BE2C (cell line): ENCODE measurements around the gene HIBCH.
"Not testable (repeated sequence)": the region's sequence is repeated elsewhere in the genome, so short reads cannot be mapped to it uniquely, and the experiment has no call there.

Source experiments
- DNase-seq: peaks from one replicate; pipeline ENCODE4 v3.0.0-alpha.2; 2020
- H3K27me3 ChIP-seq: fragments of 250-450 bp; sonication (Bioruptor Pico); 2 replicates; pipeline ENCODE4 v1.5.1; 2020; ENCODE audit warnings: mild to moderate bottlenecking
- H3K36me3 ChIP-seq: fragments of 250-450 bp; sonication (Bioruptor Pico); 2 replicates; pipeline ENCODE4 v1.5.1; 2020; ENCODE audit warnings: mild to moderate bottlenecking
- H3K4me1 ChIP-seq: fragments of 250-450 bp; sonication (Bioruptor Pico); 2 replicates; pipeline ENCODE4 v1.5.1; 2020
- H3K4me3 ChIP-seq: 2 replicates; pipeline ENCODE4 v1.5.1; 2011; ENCODE audit warnings: low read depth, low read length
- H3K9me3 ChIP-seq: fragments of 250-450 bp; sonication (Bioruptor Pico); 2 replicates; pipeline ENCODE4 v1.5.1; 2020
- CTCF ChIP-seq: IDR thresholded peaks from 2 replicates; pipeline ENCODE4 v1.5.1; 2012; ENCODE audit warnings: mild to moderate bottlenecking, low read depth, low read length

HIBCH gene

GRCh38 chr2:190318514-190318913 is 1.1 kb downstream of the HIBCH start:
- Histone ChIP-seq H3K4me3 (peak overlapping the region; percentile 96), H3K36me3 (no peaks in the 10 kb centered on the region), H3K27me3 (no peaks in the 10 kb centered on the region), H3K9me3 (no peaks in the 10 kb centered on the region), H3K4me1 (no peaks in the 10 kb centered on the region)
- TF ChIP-seq CTCF, result no peak
- DNase-seq, result no peak

DNA sequence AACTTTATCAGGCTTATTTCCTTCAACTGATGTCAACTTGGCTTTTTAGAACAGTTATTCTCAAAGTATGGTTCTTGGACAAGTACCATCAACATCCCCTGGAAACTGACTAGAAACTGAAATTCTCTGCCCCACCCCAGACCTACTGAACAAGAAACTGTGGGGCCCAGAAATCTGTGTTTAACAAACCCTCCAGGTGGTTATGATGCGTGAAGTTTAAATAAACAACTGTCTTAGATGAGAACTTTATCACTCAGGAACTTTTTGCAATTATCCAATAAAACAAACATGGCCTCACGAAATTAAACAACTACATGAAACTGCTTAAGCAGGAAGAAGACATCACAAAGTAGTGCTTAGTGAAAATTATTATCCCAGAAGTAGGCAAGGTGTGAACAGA is 4.4 kb downstream of the HIBCH start:
- TF ChIP-seq CTCF, result no peak
- Histone ChIP-seq H3K4me1 (no peaks in the 10 kb centered on the region), H3K27me3 (no peaks in the 10 kb centered on the region), H3K4me3 (no peak overlapping the region), H3K36me3 (peaks cover 4% of the 10 kb centered on the region; the same call in 1 of the 2 replicates), H3K9me3 (no peaks in the 10 kb centered on the region)
- DNase-seq, result no peak

DNA sequence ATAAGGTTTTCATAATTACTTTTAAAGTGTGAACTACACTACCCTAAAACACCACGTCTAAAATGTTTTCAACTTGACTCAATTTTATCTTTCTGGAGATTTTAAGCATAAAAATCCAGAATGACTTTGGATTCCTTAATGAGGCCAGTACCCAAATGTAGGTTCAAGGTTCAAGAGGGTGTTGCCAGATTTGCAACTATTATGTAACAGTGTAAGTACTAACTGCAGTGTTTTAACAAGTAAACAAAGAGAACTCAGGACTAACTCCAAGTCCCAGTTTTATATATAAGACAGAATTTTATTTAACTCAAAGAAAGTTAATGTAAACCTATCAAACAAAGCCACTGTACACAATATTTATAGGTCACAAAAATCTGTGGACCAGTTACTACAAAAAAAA is 5.7 kb downstream of the HIBCH start:
- no peak for DNase-seq

GRCh38 chr2:190312635-190313025 is 7.0 kb downstream of the HIBCH start:
- DNase-seq, H3K27me3 ChIP-seq, H3K4me1 ChIP-seq, H3K36me3 ChIP-seq, H3K9me3 ChIP-seq, H3K4me3 ChIP-seq: not testable (repeated sequence)

More for the DNA sequence above, 5.7 kb downstream of the HIBCH start:
- TF ChIP-seq CTCF, result no peak
- H3K9me3 ChIP-seq, result no peaks in the 10 kb centered on the region
- H3K4me1 ChIP-seq, result no peaks in the 10 kb centered on the region
- no peak overlapping the region for H3K4me3 ChIP-seq
- no peaks in the 10 kb centered on the region for H3K27me3 ChIP-seq
- H3K36me3 ChIP-seq, result peaks cover 4% of the 10 kb centered on the region; the same call in 1 of the 2 replicates

DNA sequence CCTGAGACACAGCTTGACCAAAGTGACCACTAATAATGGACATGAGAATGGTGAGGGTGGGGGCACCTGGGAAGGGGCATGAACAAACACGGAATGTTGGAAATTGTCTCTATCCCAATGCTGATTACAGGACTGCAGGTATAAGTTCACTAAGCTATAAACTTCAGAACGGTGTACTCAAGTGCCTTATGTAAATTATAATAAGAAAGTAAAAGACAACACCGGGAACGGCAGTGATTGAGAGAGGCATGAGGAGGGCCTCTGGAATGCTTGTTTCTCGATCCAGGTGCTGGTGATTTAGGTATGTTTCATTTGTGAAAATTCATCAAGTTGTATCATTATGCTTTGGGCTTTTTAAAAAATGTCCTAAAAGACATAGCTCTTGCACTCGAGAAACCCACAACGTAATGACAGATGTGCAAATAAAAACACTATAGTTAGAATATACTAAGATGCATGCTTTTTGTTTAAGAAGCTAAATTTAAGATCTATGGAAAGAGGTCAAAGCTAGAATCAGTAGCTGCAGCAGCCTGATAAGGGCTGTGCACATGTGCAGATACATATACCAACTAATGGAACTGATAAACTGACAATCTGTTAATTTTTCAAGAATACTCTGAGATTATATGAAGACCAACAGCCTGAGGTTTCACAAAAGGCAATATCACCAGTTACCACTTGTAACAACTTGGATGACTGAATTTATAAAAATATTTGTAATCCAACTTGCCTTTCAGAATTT is 7.6 kb downstream of the HIBCH start:
- Histone ChIP-seq H3K9me3 (no peaks in the 10 kb centered on the region), H3K4me1 (no peaks in the 10 kb centered on the region), H3K4me3 (no peak overlapping the region), H3K36me3 (peaks cover 4% of the 10 kb centered on the region; the same call in 1 of the 2 replicates), H3K27me3 (no peaks in the 10 kb centered on the region)
- no peak for DNase-seq
- no peak for TF ChIP-seq CTCF

DNA sequence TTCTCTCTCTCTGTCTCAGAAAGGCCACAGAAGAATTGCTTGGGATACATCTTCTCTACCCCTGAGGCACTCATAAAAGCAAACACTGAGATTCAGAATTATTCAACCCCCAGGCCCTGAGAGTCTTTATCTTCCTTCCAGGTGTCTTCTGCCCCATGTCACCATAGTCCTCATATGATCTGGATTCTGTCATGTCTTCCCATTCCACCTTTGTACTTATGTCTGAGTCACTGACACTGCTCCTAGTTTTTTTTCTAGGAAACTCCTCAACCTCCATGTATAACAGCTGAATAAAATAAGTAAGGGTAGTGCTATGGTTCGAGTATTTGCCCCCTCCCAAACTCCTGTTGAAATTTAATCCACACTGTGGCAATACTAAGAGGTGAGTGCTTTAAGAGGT is 11.6 kb downstream of the HIBCH start:
- H3K27me3 ChIP-seq, result no peaks in the 10 kb centered on the region
- peaks cover 4% of the 10 kb centered on the region; the same call in 1 of the 2 replicates for H3K36me3 ChIP-seq
- H3K4me1 ChIP-seq, result no peaks in the 10 kb centered on the region
- DNase-seq, result no peak
- TF ChIP-seq CTCF, result no peak
- no peaks in the 10 kb centered on the region for H3K9me3 ChIP-seq
- no peak overlapping the region for H3K4me3 ChIP-seq

DNA sequence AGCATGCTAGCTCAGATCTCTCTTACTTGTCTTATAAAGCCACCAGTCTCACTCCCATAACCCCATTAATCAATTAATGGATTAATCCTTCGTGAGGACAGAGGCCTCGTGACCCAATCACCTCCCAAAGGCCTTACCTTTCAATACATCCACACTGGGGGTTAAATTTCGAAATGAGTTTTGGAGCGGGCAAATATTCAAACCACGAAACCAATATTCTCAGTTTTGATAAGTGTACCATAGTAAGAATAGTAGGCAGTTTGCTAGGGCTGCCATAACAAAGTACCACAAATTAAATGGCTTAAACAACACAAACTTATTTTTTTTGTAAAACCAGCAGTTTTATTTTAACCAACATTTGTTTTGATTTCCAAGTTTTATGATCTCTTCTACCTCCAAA is 15.2 kb downstream of the HIBCH start:
- Histone ChIP-seq H3K4me1 (no peaks in the 10 kb centered on the region), H3K36me3 (no peaks in the 10 kb centered on the region), H3K27me3 (no peaks in the 10 kb centered on the region), H3K9me3 (no peaks in the 10 kb centered on the region), H3K4me3 (no peak overlapping the region)
- no peak for DNase-seq
- no peak for TF ChIP-seq CTCF
